CD14-positive monocyte (primary cell): Measurements from ENCODE around the gene COX11. TPM values are rescaled to one million over a fixed set of nuclear protein-coding genes. Genes with fewer than 3 reads are reported as not detected.

Source experiments
- DNase-seq, 3 donors: peaks; one replicate each; pipeline ENCODE4 v3.0.0-alpha.2; 2011 to 2022
- H2AFZ ChIP-seq: 2 replicates; pipeline ENCODE4 v1.6.0; 2012; ENCODE audit warnings: mild to moderate bottlenecking, low read depth, low read length, inconsistent platforms; ENCODE audit not compliant: insufficient read depth, poor library complexity, severe bottlenecking
- H3K27ac ChIP-seq, 2 donors: 1 replicate in 1 of 2; 2 replicates in 1 of 2; pipeline ENCODE4 v1.5.1; 2012 to 2013; ENCODE audit warnings: low read length in 2 of 2, control low read depth in 1 of 2, inconsistent platforms in 1 of 2, low read depth in 1 of 2, mild to moderate bottlenecking in 1 of 2
- H3K27me3 ChIP-seq, 2 donors: one replicate each; pipeline versions ENCODE4 v1.6.0 to v1.6.1; 2011 to 2013; ENCODE audit warnings: low read length in 2 of 2; ENCODE audit not compliant: control insufficient read depth in 2 of 2, insufficient read depth in 2 of 2
- H3K36me3 ChIP-seq, 2 donors: replicated peaks in 1 of 2; 1 replicate in 1 of 2; 2 replicates in 1 of 2; pipeline versions ENCODE4 v1.5.1 to v1.6.1; 2012 to 2013; ENCODE audit warnings: low read length in 2 of 2, control low read depth in 1 of 2, inconsistent platforms in 1 of 2, mild to moderate bottlenecking in 1 of 2; ENCODE audit not compliant: insufficient read depth in 2 of 2, control insufficient read depth in 1 of 2
- H3K4me1 ChIP-seq, 2 donors: 1 replicate in 1 of 2; 2 replicates in 1 of 2; pipeline versions ENCODE4 v1.5.1 to v1.6.1; 2012 to 2013; ENCODE audit warnings: low read length in 2 of 2, control low read depth in 1 of 2, inconsistent platforms in 1 of 2, mild to moderate bottlenecking in 1 of 2, moderate library complexity in 1 of 2; ENCODE audit not compliant: insufficient read depth in 2 of 2, control insufficient read depth in 1 of 2
- H3K4me2 ChIP-seq: replicated peaks from 2 replicates; pipeline ENCODE3; 2012; ENCODE audit warnings: low read length, moderate library complexity, mild to moderate bottlenecking; ENCODE audit not compliant: poor library complexity, severe bottlenecking; ENCODE audit errors: extremely low read depth
- H3K4me3 ChIP-seq, 3 experiments: fragments of 200-600 bp in 1 of 3; sonication (generic) in 1 of 3; replicated peaks in 1 of 3; 1 replicate in 2 of 3; 2 replicates in 1 of 3; pipeline ENCODE4 v1.5.1; 2011 to 2013; ENCODE audit warnings: low read length in 3 of 3, mild to moderate bottlenecking in 3 of 3, control low read depth in 2 of 3, low read depth in 2 of 3, inconsistent platforms in 1 of 3, moderate library complexity in 1 of 3
- H3K79me2 ChIP-seq: 2 replicates; pipeline ENCODE4 v1.6.0; 2012; ENCODE audit warnings: mild to moderate bottlenecking, control low read depth, inconsistent platforms, low read length, moderate library complexity; ENCODE audit not compliant: insufficient read depth
- H3K9ac ChIP-seq: 2 replicates; pipeline ENCODE4 v1.6.0; 2017; ENCODE audit warnings: low read length, mild to moderate bottlenecking; ENCODE audit not compliant: insufficient read depth, poor library complexity, severe bottlenecking
- H3K9me3 ChIP-seq, 2 donors: replicated peaks in 1 of 2; 1 replicate in 1 of 2; 2 replicates in 1 of 2; pipeline versions ENCODE4 v1.5.1 to v1.6.1; 2012 to 2013; ENCODE audit warnings: low read length in 2 of 2, control low read depth in 1 of 2; ENCODE audit not compliant: control insufficient read depth in 1 of 2, insufficient read depth in 1 of 2
- H4K20me1 ChIP-seq: 2 replicates; pipeline ENCODE4 v1.6.0; 2012; ENCODE audit warnings: mild to moderate bottlenecking, low read length, control low read depth, moderate library complexity; ENCODE audit not compliant: insufficient read depth
- H3K27ac Mint-ChIP-seq, 7 donors: one replicate each; pipeline ENCODE4 v1.8.0; 2020; ENCODE audit warnings: mild to moderate bottlenecking in 7 of 7, mixed read lengths in 7 of 7, moderate library complexity in 6 of 7, inconsistent platforms in 2 of 7
- H3K27me3 Mint-ChIP-seq, 3 donors: one replicate each; pipeline ENCODE4 v1.8.0; 2021 to 2022; ENCODE audit warnings: low read depth in 3 of 3, mild to moderate bottlenecking in 3 of 3, mixed read lengths in 3 of 3, moderate library complexity in 3 of 3, inconsistent platforms in 1 of 3
- H3K36me3 Mint-ChIP-seq, 2 donors: one replicate each; pipeline ENCODE4 v1.8.0; 2020; ENCODE audit warnings: mixed read lengths in 2 of 2, inconsistent platforms in 1 of 2, mild to moderate bottlenecking in 1 of 2
- H3K4me1 Mint-ChIP-seq: one replicate; pipeline ENCODE4 v1.8.0; 2020; ENCODE audit warnings: mild to moderate bottlenecking, mixed read lengths
- H3K4me3 Mint-ChIP-seq, 2 donors: one replicate each; pipeline ENCODE4 v1.8.0; 2020; ENCODE audit warnings: mild to moderate bottlenecking in 2 of 2, mixed read lengths in 2 of 2, moderate library complexity in 1 of 2
- H3K9me3 Mint-ChIP-seq, 7 donors: one replicate each; pipeline ENCODE4 v1.8.0; 2020 to 2022; ENCODE audit warnings: mixed read lengths in 7 of 7, mild to moderate bottlenecking in 6 of 7, moderate library complexity in 6 of 7, inconsistent platforms in 2 of 7
- WGBS: methylation state at CpG from one replicate; pipeline ENCODE4 v1.1.5; 2013; ENCODE audit warnings: missing lambda C conversion rate; ENCODE audit not compliant: insufficient coverage; 5-methylcytosine and 5-hydroxymethylcytosine counted together
- intact Hi-C, 2 donors: fragments of 100-400 bp; cut with micrococcal nuclease; formaldehyde crosslinking; loops; one replicate each; pipeline versions ENCODE4 v1.15.0 to v1.15.1; 2023
- polyA plus RNA-seq, 3 donors: library from polyadenylated mRNA; depleted of rRNA in 1 of 3; unstranded in 2 of 3; stranded (reverse) in 1 of 3; fragments of 300-500 nt in 2 of 3; fragments of >200 nt in 1 of 3; fragmentation: Illumina TruSeq in 2 of 3; gene quantifications; 1 replicate in 2 of 3; 2 replicates in 1 of 3; pipeline ENCODE4 v1.2.3, GENCODE V29; 2012 to 2021
- TF ChIP-seq, protein P1 (sequence below): fragments of 200-600 bp; IDR thresholded peaks from one replicate; pipeline ENCODE4 v1.8.0; 2022; ENCODE audit warnings: antibody characterized with exemption, mild to moderate bottlenecking

COX11 gene
- polyA plus RNA-seq, 3 donors: 13.2 to 24.8 (median 14.7) TPM

DNA sequence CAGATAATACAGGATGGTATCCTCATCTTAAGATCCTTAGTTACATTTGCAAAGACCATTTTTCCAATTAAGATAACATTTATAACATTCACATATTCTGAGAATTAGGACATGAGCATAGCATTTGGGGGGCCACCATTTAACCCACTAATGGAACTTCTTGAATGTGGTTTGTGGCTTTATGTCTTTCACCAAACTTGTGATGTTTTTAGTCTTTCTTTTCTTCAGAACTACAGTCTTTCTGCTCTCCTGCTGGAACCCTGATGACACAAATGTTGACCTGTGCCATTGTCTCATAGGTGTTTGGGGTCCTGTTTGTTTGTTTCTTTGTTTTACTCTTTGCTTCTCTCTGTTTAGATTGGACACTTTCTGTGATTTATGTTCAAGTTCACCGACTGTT lies 23.2 kb downstream of the COX11 start:
- no peak overlapping the region for H3K27ac ChIP-seq
- no peaks in the 10 kb centered on the region for H3K79me2 ChIP-seq
- WGBS: no CpG with 5 or more reads among the region's 1 CpG
- intact Hi-C loops: no loop called here
- peaks cover 0 to 2% (median 2%) of the 10 kb centered on the region in 3 donors for H3K27me3 Mint-ChIP-seq
- no peaks in the 10 kb centered on the region for H3K4me1 Mint-ChIP-seq
- no peak overlapping the region for H3K4me2 ChIP-seq
- peaks cover 0 to 3% (median 0%) of the 10 kb centered on the region in 7 donors for H3K9me3 Mint-ChIP-seq
- no peaks in the 10 kb centered on the region for H3K9me3 ChIP-seq
- H2AFZ ChIP-seq: no peak overlapping the region
- no peak overlapping the region for H3K27ac Mint-ChIP-seq
- TF ChIP-seq, protein P1, sequence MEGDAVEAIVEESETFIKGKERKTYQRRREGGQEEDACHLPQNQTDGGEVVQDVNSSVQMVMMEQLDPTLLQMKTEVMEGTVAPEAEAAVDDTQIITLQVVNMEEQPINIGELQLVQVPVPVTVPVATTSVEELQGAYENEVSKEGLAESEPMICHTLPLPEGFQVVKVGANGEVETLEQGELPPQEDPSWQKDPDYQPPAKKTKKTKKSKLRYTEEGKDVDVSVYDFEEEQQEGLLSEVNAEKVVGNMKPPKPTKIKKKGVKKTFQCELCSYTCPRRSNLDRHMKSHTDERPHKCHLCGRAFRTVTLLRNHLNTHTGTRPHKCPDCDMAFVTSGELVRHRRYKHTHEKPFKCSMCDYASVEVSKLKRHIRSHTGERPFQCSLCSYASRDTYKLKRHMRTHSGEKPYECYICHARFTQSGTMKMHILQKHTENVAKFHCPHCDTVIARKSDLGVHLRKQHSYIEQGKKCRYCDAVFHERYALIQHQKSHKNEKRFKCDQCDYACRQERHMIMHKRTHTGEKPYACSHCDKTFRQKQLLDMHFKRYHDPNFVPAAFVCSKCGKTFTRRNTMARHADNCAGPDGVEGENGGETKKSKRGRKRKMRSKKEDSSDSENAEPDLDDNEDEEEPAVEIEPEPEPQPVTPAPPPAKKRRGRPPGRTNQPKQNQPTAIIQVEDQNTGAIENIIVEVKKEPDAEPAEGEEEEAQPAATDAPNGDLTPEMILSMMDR: no peak
- no peaks in the 10 kb centered on the region for H4K20me1 ChIP-seq
- H3K4me1 ChIP-seq: no peaks in the 10 kb centered on the region
- H3K9ac ChIP-seq: no peak overlapping the region
- no peaks in the 10 kb centered on the region for H3K36me3 Mint-ChIP-seq
- H3K4me3 Mint-ChIP-seq: no peak overlapping the region
- DNase-seq: no peak
- H3K4me3 ChIP-seq: no peak overlapping the region
- no peaks in the 10 kb centered on the region for H3K36me3 ChIP-seq
- H3K27me3 ChIP-seq: no peaks in the 10 kb centered on the region

DNA sequence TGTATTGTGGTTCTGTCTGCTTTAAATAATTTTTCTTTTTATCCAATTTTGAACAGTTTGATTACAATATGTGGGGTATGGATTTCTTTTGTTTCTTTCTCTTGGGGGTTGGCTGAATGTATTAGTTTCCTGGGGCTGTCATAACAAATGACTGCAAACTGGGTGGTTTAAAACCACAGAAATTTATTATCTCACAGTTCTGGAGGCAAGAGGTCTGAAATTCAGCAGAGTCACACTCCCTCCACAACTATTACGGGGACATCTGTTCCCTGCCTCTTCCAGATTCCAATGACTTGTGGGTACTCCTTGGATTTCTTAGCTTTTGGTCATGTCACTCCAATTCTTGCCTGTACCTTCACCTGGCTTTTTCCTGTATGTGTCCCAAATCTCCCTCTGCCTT lies 23.7 kb downstream of the COX11 start:
- Mint-ChIP-seq H3K4me3 (no peak overlapping the region), H3K4me1 (no peaks in the 10 kb centered on the region), H3K27me3 (peaks cover 0 to 2% (median 2%) of the 10 kb centered on the region in 3 donors), H3K36me3 (no peaks in the 10 kb centered on the region), H3K9me3 (peaks cover 0 to 3% (median 0%) of the 10 kb centered on the region in 7 donors), H3K27ac (no peak overlapping the region)
- H3K79me2 ChIP-seq: no peaks in the 10 kb centered on the region
- H3K4me1 ChIP-seq: no peaks in the 10 kb centered on the region
- no peak for DNase-seq
- no peaks in the 10 kb centered on the region for H4K20me1 ChIP-seq
- H3K27ac ChIP-seq: no peak overlapping the region
- H3K4me2 ChIP-seq: no peak overlapping the region
- no peaks in the 10 kb centered on the region for H3K27me3 ChIP-seq
- H3K9me3 ChIP-seq: no peaks in the 10 kb centered on the region
- TF ChIP-seq, protein P1: no peak
- no peak overlapping the region for H3K4me3 ChIP-seq
- H3K9ac ChIP-seq: no peak overlapping the region
- 25% methylated on average over 1 of the region's 1 CpG for WGBS
- H3K36me3 ChIP-seq: no peaks in the 10 kb centered on the region
- no peak overlapping the region for H2AFZ ChIP-seq
- intact Hi-C loops: no loop called here
